Measurements from ENCODE around the gene EOLA1.

DNA sequence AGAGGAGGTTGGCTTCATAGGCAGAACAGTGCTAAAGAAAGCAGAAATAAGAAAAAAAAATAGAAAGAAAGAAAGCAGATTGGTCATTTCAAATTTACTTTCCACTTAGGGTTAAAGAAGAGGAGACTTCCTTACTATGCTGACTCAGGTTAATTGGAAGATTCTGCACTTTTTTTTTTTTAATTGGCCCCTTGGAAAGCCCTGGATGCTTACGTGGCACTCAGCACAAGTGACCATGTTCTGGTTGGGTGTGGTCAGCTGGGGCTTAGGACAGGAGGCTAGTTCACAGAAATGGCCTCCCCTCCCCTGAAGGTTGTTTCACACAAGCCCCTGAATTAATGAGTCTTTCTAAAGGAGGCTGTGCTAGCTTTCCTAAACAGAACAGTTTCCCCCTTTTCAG, 31.9 kb downstream of the EOLA1 start:
- TF ChIP-seq, protein P1, sequence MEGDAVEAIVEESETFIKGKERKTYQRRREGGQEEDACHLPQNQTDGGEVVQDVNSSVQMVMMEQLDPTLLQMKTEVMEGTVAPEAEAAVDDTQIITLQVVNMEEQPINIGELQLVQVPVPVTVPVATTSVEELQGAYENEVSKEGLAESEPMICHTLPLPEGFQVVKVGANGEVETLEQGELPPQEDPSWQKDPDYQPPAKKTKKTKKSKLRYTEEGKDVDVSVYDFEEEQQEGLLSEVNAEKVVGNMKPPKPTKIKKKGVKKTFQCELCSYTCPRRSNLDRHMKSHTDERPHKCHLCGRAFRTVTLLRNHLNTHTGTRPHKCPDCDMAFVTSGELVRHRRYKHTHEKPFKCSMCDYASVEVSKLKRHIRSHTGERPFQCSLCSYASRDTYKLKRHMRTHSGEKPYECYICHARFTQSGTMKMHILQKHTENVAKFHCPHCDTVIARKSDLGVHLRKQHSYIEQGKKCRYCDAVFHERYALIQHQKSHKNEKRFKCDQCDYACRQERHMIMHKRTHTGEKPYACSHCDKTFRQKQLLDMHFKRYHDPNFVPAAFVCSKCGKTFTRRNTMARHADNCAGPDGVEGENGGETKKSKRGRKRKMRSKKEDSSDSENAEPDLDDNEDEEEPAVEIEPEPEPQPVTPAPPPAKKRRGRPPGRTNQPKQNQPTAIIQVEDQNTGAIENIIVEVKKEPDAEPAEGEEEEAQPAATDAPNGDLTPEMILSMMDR (IDR thresholded peaks at IDR 0.05; ENCODE audit: poor library complexity, severe bottlenecking) = no peak
- TF ChIP-seq EZH2 (IDR thresholded peaks at IDR 0.05; ENCODE audit: borderline replicate concordance, insufficient read depth, low read length, poor library complexity, severe bottlenecking) (no peak), EP300 (conservative IDR thresholded peaks at IDR 0.05; ENCODE audit: poor library complexity, severe bottlenecking) (no peak), MXI1 (conservative IDR thresholded peaks at IDR 0.05; ENCODE audit: poor library complexity, severe bottlenecking) (no peak), RAD21 (conservative IDR thresholded peaks at IDR 0.05) (no peak), POLR2AphosphoS5 (IDR thresholded peaks at IDR 0.05) (no peak)
- TF ChIP-seq, protein P2, sequence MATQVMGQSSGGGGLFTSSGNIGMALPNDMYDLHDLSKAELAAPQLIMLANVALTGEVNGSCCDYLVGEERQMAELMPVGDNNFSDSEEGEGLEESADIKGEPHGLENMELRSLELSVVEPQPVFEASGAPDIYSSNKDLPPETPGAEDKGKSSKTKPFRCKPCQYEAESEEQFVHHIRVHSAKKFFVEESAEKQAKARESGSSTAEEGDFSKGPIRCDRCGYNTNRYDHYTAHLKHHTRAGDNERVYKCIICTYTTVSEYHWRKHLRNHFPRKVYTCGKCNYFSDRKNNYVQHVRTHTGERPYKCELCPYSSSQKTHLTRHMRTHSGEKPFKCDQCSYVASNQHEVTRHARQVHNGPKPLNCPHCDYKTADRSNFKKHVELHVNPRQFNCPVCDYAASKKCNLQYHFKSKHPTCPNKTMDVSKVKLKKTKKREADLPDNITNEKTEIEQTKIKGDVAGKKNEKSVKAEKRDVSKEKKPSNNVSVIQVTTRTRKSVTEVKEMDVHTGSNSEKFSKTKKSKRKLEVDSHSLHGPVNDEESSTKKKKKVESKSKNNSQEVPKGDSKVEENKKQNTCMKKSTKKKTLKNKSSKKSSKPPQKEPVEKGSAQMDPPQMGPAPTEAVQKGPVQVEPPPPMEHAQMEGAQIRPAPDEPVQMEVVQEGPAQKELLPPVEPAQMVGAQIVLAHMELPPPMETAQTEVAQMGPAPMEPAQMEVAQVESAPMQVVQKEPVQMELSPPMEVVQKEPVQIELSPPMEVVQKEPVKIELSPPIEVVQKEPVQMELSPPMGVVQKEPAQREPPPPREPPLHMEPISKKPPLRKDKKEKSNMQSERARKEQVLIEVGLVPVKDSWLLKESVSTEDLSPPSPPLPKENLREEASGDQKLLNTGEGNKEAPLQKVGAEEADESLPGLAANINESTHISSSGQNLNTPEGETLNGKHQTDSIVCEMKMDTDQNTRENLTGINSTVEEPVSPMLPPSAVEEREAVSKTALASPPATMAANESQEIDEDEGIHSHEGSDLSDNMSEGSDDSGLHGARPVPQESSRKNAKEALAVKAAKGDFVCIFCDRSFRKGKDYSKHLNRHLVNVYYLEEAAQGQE (IDR thresholded peaks at IDR 0.05; ENCODE audit: borderline replicate concordance) = no peak

Measured in neural cell (in vitro differentiated cells).